HG03108 (cell line): ENCODE data around the gene NETO1.

ENCODE experiments used
- ATAC-seq: cut with Tn5 transposase; IDR thresholded peaks from one replicate; pipeline ENCODE4 v1.9.1; 2021; ENCODE audit warnings: moderate library complexity; ENCODE audit not compliant: unreplicated experiment

The NETO1 gene

GRCh38 chr18:72867746-72868584 is at the start of gene NETO1:
Gene NETO1, minus strand, starts transcription at chr18:72867987. Its CDS starts 696 bp downstream, at chr18:72867291.
- ATAC-seq: no peak

- ATAC-seq: no peak
Observed at GRCh38 chr18:72910045-72910444, 42.3 kb upstream of the NETO1 start.

- ATAC-seq: no peak
Observed at GRCh38 chr18:72908181-72908580, 40.4 kb upstream of the NETO1 start.

GRCh38 chr18:72903033-72903432 is 35.2 kb upstream of the NETO1 start:
- ATAC-seq: no peak

GRCh38 chr18:72899338-72899737 is 31.6 kb upstream of the NETO1 start:
- ATAC-seq: no peak

GRCh38 chr18:72898870-72899269 is 31.1 kb upstream of the NETO1 start:
- no peak for ATAC-seq

- ATAC-seq: no peak
Observed at GRCh38 chr18:72895548-72895947, 27.8 kb upstream of the NETO1 start.

GRCh38 chr18:72878561-72878960 is 10.8 kb upstream of the NETO1 start:
- no peak for ATAC-seq

GRCh38 chr18:72878143-72878542 is 10.4 kb upstream of the NETO1 start:
- ATAC-seq: no peak

- ATAC-seq: no peak
Observed at GRCh38 chr18:72871091-72871490, 3.3 kb upstream of the NETO1 start.

- no peak for ATAC-seq
Observed at GRCh38 chr18:72869226-72870185, 1.7 kb upstream of the NETO1 start.

GRCh38 chr18:72868585-72869225 is 918 bp upstream of the NETO1 start:
- ATAC-seq: no peak

- ATAC-seq: no peak
Observed at GRCh38 chr18:72866901-72867745, 664 bp downstream of the NETO1 start.

GRCh38 chr18:72866442-72866900 is 1.3 kb downstream of the NETO1 start:
- no peak for ATAC-seq

- ATAC-seq: no peak
Observed at GRCh38 chr18:72863754-72864153, 4.0 kb downstream of the NETO1 start.

- no peak for ATAC-seq
Observed at GRCh38 chr18:72859088-72859487, 8.7 kb downstream of the NETO1 start.

GRCh38 chr18:72849671-72850070 is 18.1 kb downstream of the NETO1 start:
- ATAC-seq: no peak

GRCh38 chr18:72848503-72849237 is 19.1 kb downstream of the NETO1 start:
- no peak for ATAC-seq

GRCh38 chr18:72847771-72848170 is 20.0 kb downstream of the NETO1 start:
- ATAC-seq: no peak
